NCI-H1105 treated with DMSO at 0.1 percent for 48 hours (cell line): Measurements from ENCODE around the gene TMEM205.
A peak's percentile ranks its signal among the peaks of the same experiment; 100 is the strongest.

Source experiments
- DNase-seq: peaks from one replicate; lab custom pipeline; 2025; lab: John Stamatoyannopoulos, UW

Gene TMEM205

GRCh38 chr19:11299946-11300810, 45.9 kb downstream of the TMEM205 start:
- DNase-seq: no peak

- DNase-seq: no peak
Measured at GRCh38 chr19:11296264-11296663, 49.8 kb downstream of the TMEM205 start.

GRCh38 chr19:11295665-11296245, 50.3 kb downstream of the TMEM205 start, which contains the start of gene TSPAN16:
Gene TSPAN16, plus strand, starts transcription at chr19:11296160. Its CDS starts 138 bp downstream, at chr19:11296298.
- no peak for DNase-seq

DNA sequence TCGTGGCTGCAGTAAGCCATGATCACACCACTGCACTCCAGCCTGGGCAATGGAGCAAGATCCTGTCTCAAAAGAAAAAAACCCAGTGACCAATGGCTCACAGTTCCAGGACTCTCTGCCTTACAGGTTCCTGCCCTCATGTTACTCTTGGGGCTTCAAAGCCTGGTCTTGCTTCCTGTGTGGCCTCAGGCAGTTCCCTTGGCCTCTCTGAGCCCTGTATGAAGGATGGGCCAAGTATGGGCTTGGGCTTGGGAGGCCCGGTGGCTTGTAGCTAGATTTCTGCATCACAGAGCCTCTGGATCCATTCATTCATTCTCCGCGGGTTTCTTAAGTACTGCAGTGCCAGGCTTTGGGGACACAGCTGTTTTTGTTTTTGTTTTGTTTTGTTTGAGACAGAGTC, 50.9 kb downstream of the TMEM205 start:
- no peak for DNase-seq

DNA sequence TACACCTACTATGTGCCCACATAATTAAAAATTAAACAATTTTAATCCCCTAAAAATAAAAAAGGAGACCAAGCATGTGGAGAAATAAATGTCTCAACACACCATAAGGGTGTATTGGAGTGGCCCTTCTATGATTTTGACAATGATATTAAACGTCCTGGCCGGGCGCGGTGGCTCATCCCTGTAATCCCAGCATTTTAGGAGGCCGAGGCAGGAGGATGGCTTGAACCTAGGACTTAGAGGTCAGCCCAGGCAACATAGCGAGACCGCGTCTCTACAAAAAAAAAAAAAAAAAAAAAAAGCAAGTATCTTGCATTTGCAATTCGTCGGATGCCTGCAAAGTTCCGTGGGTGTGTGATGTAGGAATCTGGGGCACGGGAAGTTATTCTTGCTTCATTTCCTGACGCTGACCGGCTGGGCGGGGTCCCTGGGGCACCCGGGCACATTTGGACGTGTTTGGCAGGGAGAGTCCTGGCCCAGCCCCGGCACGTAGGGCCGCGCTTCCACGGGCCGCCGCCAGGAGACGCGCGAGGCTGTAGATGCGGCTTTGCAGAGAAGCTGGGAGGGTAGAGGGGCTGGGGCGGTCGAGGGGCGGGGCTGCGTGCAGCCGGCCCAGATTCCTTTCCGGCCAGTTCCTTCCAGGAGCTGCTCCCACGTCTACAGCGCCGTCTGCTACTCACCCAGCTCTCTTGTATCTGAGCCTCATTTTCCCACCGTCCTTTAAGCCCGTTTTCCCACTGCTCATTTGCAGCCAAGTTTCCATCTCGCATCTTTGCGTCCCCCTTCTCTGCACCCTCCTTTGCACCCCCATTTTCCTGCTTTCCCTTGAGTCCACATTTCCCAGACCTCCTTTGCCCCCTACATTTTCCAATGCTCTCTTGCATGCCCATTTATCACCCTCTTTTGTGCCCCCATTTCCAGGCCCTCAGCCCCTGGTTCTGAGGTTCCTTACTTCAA, 52.4 kb downstream of the TMEM205 start:
- peak; percentile 80 for DNase-seq
